OCI-LY7 (cell line): ENCODE measurements around the gene OVCA2. TPM values are rescaled to one million over a fixed set of nuclear protein-coding genes. Genes with fewer than 3 reads are reported as not detected.
"Not testable (repeated sequence)": the region's sequence is repeated elsewhere in the genome, so short reads cannot be mapped to it uniquely, and the experiment has no call there.

Experiments
- BruUV-seq: library from RNA; stranded (reverse); fragments of 400-500 nt; replicated peaks from 2 replicates; lab custom pipeline; 2021; lab: Mats Ljungman, UMichigan
- CTCF ChIA-PET: fragments of 300-600 bp; sonication (Branson Sonifier 250); formaldehyde crosslinking; loops from one replicate; lab custom pipeline; 2022; ENCODE audit warnings: antibody characterized with exemption; ENCODE audit not compliant: unreplicated experiment; lab: Charles Lee
- POLR2A ChIA-PET: fragments of 300-600 bp; sonication (Branson Sonifier 250); formaldehyde crosslinking; loops from one replicate; lab custom pipeline; 2022; ENCODE audit warnings: antibody characterized with exemption; lab: Charles Lee
- DNase-seq: peaks from one replicate; pipeline ENCODE4 v3.0.0-alpha.2; 2015; ENCODE audit warnings: low spot score
- H2AFZ ChIP-seq: fragments of 200-600 bp; sonication (generic), shearing (Covaris generic); 2 replicates; pipeline ENCODE4 v1.6.1; 2014; ENCODE audit warnings: mild to moderate bottlenecking, antibody characterized with exemption, low read length, moderate library complexity
- H3K27ac ChIP-seq: fragments of 200-600 bp; sonication (generic); 2 replicates; pipeline ENCODE4 v1.5.1; 2014; ENCODE audit warnings: mixed run types, low read depth, mild to moderate bottlenecking, moderate library complexity, low read length, inconsistent platforms; ENCODE audit not compliant: poor library complexity, severe bottlenecking
- H3K36me3 ChIP-seq: fragments of 200-600 bp; sonication (generic); 2 replicates; pipeline ENCODE4 v1.6.1; 2014; ENCODE audit warnings: mild to moderate bottlenecking, antibody characterized with exemption, low read length, moderate library complexity, mixed read lengths; ENCODE audit not compliant: insufficient read depth
- H3K4me1 ChIP-seq: fragments of 200-600 bp; sonication (generic); 2 replicates; pipeline ENCODE4 v1.5.1; 2014; ENCODE audit warnings: mild to moderate bottlenecking, low read length; ENCODE audit not compliant: insufficient read depth, poor library complexity, severe bottlenecking
- H3K4me2 ChIP-seq: fragments of 200-600 bp; sonication (generic); 2 replicates; pipeline ENCODE4 v1.6.1; 2014; ENCODE audit warnings: mild to moderate bottlenecking, low read length
- H3K4me3 ChIP-seq: fragments of 200-600 bp; sonication (generic); 2 replicates; pipeline ENCODE4 v1.5.1; 2014; ENCODE audit warnings: mild to moderate bottlenecking, low read depth, low read length; ENCODE audit not compliant: poor library complexity, severe bottlenecking
- H3K79me2 ChIP-seq: fragments of 200-600 bp; sonication (generic); 2 replicates; pipeline ENCODE4 v1.6.1; 2016; ENCODE audit warnings: low read depth, mild to moderate bottlenecking, low read length, moderate library complexity, mixed read lengths; ENCODE audit not compliant: insufficient read depth
- H3K9me2 ChIP-seq: fragments of 200-600 bp; sonication (generic); 2 replicates; pipeline ENCODE4 v1.6.1; 2016; ENCODE audit warnings: mild to moderate bottlenecking, low read length, mixed read lengths; ENCODE audit not compliant: insufficient read depth
- H3K9me3 ChIP-seq: fragments of 200-600 bp; sonication (generic); 2 replicates; pipeline ENCODE4 v1.6.1; 2014; ENCODE audit warnings: mild to moderate bottlenecking, mixed run types, low read length, mixed read lengths
- H4K20me1 ChIP-seq: fragments of 200-600 bp; sonication (generic); 2 replicates; pipeline ENCODE4 v1.6.1; 2014; ENCODE audit warnings: mild to moderate bottlenecking, antibody characterized with exemption, low read length, moderate library complexity, mixed read lengths; ENCODE audit not compliant: insufficient read depth
- CTCF ChIP-seq: fragments of 200-600 bp; sonication (generic); conservative IDR thresholded peaks from 2 replicates; pipeline ENCODE4 v1.5.1; 2014; ENCODE audit warnings: mild to moderate bottlenecking, antibody characterized with exemption, low read length, moderate library complexity, mixed read lengths
- EZH2phosphoT487 ChIP-seq: fragments of 200-600 bp; sonication (generic); IDR thresholded peaks from 2 replicates; pipeline ENCODE4 v1.6.1; 2018; ENCODE audit warnings: low read depth, borderline replicate concordance, mild to moderate bottlenecking, mixed run types, antibody characterized with exemption, low read length, moderate library complexity, mixed read lengths
- intact Hi-C: fragments of 100-400 bp; cut with micrococcal nuclease; formaldehyde crosslinking; loops from one replicate; pipeline ENCODE4 v1.10.0; 2022; ENCODE audit not compliant: unreplicated experiment
- total RNA-seq, 2 experiments: library from RNA; depleted of rRNA in 1 of 2; stranded (reverse); fragments of >200 nt in 1 of 2; shearing (Covaris generic) in 1 of 2; gene quantifications; 2 replicates each; pipeline ENCODE4 v1.2.3, GENCODE V29; 2014 to 2022

OVCA2 gene
- total RNA-seq, 2 experiments from 2014 or later, result 21.9 to 24.0 TPM

DNA sequence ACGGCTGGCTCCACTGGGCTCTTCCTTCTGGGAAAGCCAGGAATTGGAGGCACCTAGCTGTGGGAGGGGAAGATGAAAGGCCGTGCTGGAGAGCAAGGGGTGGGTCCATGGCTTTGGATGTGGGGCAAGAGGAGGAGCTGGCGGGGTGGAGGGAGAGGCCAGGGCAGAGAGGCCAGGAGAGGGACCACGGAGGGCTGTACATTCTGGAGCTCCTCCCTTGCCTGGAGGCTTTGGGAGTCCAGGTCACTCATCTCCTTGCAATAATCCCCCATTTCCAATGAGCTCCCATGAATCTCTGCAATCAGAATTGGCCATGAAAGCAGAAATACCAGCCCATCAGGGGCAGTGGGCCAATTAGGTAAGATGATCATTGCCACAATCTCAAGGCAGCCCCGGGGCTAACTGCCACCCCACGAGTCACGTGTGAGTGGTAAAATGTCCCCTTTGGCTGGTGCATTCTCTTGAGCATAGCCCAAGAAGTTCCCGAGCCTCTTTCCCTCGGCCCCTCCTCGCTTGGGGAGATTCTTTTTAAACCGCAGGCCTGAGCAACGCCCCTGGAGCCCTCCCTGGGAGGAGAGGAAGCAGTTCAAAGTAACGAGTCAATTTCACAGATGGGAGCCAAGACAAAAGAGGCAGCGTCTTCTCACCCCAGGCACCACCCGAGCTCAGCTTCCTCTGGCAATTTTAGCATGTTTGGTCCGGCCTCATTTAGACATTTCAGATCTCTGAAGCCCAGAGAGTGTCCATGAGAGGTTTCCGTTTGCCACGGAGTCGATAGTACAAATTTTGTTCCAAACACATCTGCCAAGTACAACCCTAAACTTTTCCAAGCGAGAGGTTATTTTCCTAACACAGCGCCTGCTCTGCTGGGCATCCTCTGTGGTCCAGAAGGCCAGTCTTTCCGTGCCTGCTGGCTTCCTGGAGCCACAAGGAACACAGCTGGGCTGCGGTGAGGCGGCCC is 30.1 kb upstream of the OVCA2 start:
- no peak overlapping the region for H3K27ac ChIP-seq
- no peak overlapping the region for H3K4me2 ChIP-seq
- no peaks in the 10 kb centered on the region for H3K36me3 ChIP-seq
- H3K9me2 ChIP-seq, result no peaks in the 10 kb centered on the region
- intact Hi-C loops, result no loop called here
- no peaks in the 10 kb centered on the region for H4K20me1 ChIP-seq
- no TSS peak for BruUV-seq
- H3K79me2 ChIP-seq, result no peaks in the 10 kb centered on the region
- no peak for TF ChIP-seq EZH2phosphoT487
- TF ChIP-seq CTCF, result no peak
- no peaks in the 10 kb centered on the region for H3K9me3 ChIP-seq
- no peak overlapping the region for H3K4me3 ChIP-seq
- CTCF ChIA-PET, result no interaction called here
- no peak for DNase-seq
- H2AFZ ChIP-seq, result no peak overlapping the region
- no peaks in the 10 kb centered on the region for H3K4me1 ChIP-seq
- POLR2A ChIA-PET, result interaction anchor here (0.6 kb wide), 1 partner anchor 292 kb away, joined by 4 read pairs; no protein-coding TSS in a partner anchor

DNA sequence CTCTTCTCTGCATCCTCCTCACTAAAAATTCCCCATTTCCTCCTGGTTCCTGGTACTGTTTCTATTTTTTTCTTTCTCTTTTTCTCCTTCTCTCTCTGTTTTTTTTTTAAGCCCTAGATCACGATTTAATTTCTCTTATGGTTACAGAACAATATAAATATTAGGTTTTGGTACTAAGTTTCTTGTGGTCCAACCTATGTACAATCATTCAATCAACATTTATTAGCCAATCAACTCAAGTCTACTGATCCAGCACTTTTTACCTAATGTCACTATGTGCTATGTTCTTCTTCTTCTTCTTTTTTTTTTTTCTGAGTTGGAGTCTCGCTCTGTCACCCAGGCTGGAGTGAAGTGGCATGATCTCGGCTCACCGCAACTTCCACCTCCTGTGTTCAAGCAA is 29.3 kb upstream of the OVCA2 start:
- intact Hi-C loops, result no loop called here
- Histone ChIP-seq H3K79me2 (no peaks in the 10 kb centered on the region), H2AFZ (no peak overlapping the region), H3K4me1 (peaks cover 1% of the 10 kb centered on the region), H4K20me1 (no peaks in the 10 kb centered on the region), H3K9me3 (no peaks in the 10 kb centered on the region), H3K27ac (no peak overlapping the region), H3K4me3 (no peak overlapping the region), H3K4me2 (no peak overlapping the region), H3K36me3 (no peaks in the 10 kb centered on the region), H3K9me2 (no peaks in the 10 kb centered on the region)
- DNase-seq, result no peak
- BruUV-seq, result no TSS peak
- ChIA-PET CTCF (no interaction called here), POLR2A (no interaction called here)
- TF ChIP-seq EZH2phosphoT487, result no peak
- TF ChIP-seq CTCF, result no peak

- CTCF ChIA-PET, DNase-seq, BruUV-seq, POLR2A ChIA-PET, H3K4me3 ChIP-seq, H3K79me2 ChIP-seq, H3K27ac ChIP-seq, H3K4me1 ChIP-seq, H3K9me3 ChIP-seq, H3K36me3 ChIP-seq, H3K4me2 ChIP-seq, H2AFZ ChIP-seq, H4K20me1 ChIP-seq, H3K9me2 ChIP-seq, intact Hi-C loops: not testable (repeated sequence)
Observed at GRCh38 chr17:2013220-2013993, 28.4 kb upstream of the OVCA2 start.
